HUES6 (cell line): Measurements from ENCODE around the gene ADGRB2.

Source experiments
- H3K27ac ChIP-seq: 2 replicates; pipeline ENCODE4 v1.7.0; 2013; ENCODE audit warnings: low read depth, mild to moderate bottlenecking, low read length, inconsistent platforms
- H3K27me3 ChIP-seq: 2 replicates; pipeline ENCODE4 v1.6.1; 2013; ENCODE audit warnings: low read length; ENCODE audit not compliant: control insufficient read depth, insufficient read depth
- H3K36me3 ChIP-seq: 2 replicates; pipeline ENCODE4 v1.6.1; 2013; ENCODE audit warnings: low read length; ENCODE audit not compliant: control insufficient read depth, insufficient read depth
- H3K4me1 ChIP-seq: 2 replicates; pipeline ENCODE4 v1.6.1; 2013; ENCODE audit warnings: low read length; ENCODE audit not compliant: control insufficient read depth, insufficient read depth
- H3K4me3 ChIP-seq: 2 replicates; pipeline ENCODE4 v1.5.1; 2013; ENCODE audit warnings: low read depth, low read length
- H3K9ac ChIP-seq: one replicate; pipeline ENCODE4 v1.6.1; 2013; ENCODE audit warnings: mild to moderate bottlenecking, low read length
- H3K9me3 ChIP-seq: 2 replicates; pipeline ENCODE4 v1.6.1; 2013; ENCODE audit warnings: low read depth, low read length; ENCODE audit not compliant: control insufficient read depth, insufficient read depth

Gene ADGRB2

GRCh38 chr1:31802190-31803150 is 38.3 kb upstream of the ADGRB2 start:
- no peak overlapping the region for H3K4me3 ChIP-seq
- H3K27ac ChIP-seq, result no peak overlapping the region
- H3K9me3 ChIP-seq, result peaks cover 5% of the 10 kb centered on the region; the same call in 1 of the 2 replicates
- peaks cover 33% of the 10 kb centered on the region; the same call in 1 of the 2 replicates for H3K4me1 ChIP-seq
- no peak overlapping the region for H3K9ac ChIP-seq
- no peaks in the 10 kb centered on the region for H3K27me3 ChIP-seq
- no peaks in the 10 kb centered on the region for H3K36me3 ChIP-seq

GRCh38 chr1:31801458-31801857 is 37.3 kb upstream of the ADGRB2 start:
- H3K27ac ChIP-seq, result no peak overlapping the region
- no peak overlapping the region for H3K4me3 ChIP-seq
- peaks cover 34% of the 10 kb centered on the region; the same call in 1 of the 2 replicates for H3K4me1 ChIP-seq
- H3K27me3 ChIP-seq, result no peaks in the 10 kb centered on the region
- no peaks in the 10 kb centered on the region for H3K36me3 ChIP-seq
- H3K9me3 ChIP-seq, result no peaks in the 10 kb centered on the region
- H3K9ac ChIP-seq, result no peak overlapping the region

- H3K4me3 ChIP-seq, result no peak overlapping the region
- no peak overlapping the region for H3K9ac ChIP-seq
- peaks cover 34% of the 10 kb centered on the region; the same call in 1 of the 2 replicates for H3K4me1 ChIP-seq
Measured at GRCh38 chr1:31800674-31800967, 36.5 kb upstream of the ADGRB2 start.

DNA sequence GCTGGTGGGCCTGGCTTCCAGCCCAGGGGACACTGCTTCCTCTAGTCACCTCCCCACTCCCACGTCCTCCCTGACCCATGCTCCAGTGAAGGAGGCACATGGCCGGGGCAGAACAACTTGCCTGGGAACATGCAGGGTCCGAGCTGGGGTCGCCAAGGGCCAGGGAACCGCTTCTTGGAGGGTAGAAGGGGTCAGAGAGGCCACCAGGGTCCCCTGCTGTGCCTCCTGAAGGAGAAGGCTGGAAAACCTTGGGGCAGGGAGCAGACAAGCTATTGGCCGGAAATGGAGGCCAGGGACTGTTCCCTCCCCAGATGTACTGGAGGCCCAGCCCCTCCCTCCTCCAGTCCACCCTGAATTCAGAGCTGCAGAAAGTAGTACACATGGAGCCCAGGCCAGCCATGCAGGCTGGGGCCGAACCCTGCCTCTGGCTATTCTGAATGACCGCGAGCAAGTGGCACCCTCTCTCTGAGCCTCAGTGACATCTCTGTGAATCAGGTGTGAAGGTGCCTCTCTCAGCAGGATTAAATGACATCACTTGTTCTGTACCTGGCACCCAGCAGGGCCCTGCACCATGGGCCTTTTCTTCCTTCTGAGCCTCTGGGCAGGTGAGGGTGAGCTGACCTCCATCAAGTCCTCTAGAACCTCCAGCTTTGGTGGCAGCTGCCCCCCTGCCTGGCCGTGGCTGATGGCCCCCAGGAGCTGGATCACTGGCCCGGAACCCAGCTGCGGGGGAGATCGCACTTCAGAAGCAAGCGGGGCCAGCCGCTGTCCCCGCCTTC is 35.9 kb upstream of the ADGRB2 start:
- no peak overlapping the region for H3K4me3 ChIP-seq
- no peak overlapping the region for H3K27ac ChIP-seq
- H3K9ac ChIP-seq, result no peak overlapping the region
- H3K36me3 ChIP-seq, result no peaks in the 10 kb centered on the region
- H3K9me3 ChIP-seq, result no peaks in the 10 kb centered on the region
- H3K4me1 ChIP-seq, result peaks cover 34% of the 10 kb centered on the region; the same call in 1 of the 2 replicates
- no peaks in the 10 kb centered on the region for H3K27me3 ChIP-seq

More at GRCh38 chr1:31800674-31800967, 36.5 kb upstream of the ADGRB2 start:
- no peaks in the 10 kb centered on the region for H3K9me3 ChIP-seq
- H3K36me3 ChIP-seq, result no peaks in the 10 kb centered on the region
- no peaks in the 10 kb centered on the region for H3K27me3 ChIP-seq
- no peak overlapping the region for H3K27ac ChIP-seq

DNA sequence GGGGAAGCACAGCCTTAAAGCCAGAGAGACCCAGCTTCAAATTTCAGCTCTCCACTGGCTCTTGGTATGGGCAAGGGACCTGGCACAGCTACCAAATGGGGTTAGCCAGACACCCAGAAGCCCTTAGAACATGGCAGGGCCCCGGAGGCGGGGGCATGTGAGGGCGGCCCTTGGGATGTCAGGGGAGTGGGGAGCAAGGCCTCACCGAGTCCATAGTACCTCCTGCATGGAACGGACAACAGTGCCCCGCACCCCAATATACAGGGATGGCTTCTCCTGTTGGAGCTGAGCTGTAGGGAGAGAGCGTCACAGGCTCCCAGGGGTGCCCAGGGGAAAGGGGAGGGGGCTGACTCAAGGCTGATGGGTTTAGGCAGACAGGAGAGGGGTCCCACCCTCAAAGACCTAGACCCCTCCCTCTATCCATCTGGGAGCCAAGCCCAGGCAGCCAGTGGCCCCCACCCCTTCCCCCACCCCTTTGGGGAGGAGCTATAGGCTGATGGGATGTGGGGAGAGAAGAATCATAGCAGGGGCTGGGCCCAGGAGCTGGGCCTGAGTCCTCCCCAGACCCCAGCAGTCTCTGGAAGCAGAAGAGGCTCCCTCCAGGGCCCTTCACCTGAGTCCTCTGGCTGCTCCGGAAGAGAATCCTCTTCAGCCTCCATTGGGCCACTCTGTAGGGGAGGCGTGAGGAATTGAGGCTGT is 35.2 kb upstream of the ADGRB2 start:
- Histone ChIP-seq H3K27me3 (no peaks in the 10 kb centered on the region), H3K9me3 (no peaks in the 10 kb centered on the region), H3K36me3 (no peaks in the 10 kb centered on the region), H3K4me1 (peaks cover 34% of the 10 kb centered on the region; the same call in 1 of the 2 replicates), H3K4me3 (no peak overlapping the region), H3K27ac (no peak overlapping the region), H3K9ac (no peak overlapping the region)

GRCh38 chr1:31798433-31799195 is 34.5 kb upstream of the ADGRB2 start:
- H3K9me3 ChIP-seq, result no peaks in the 10 kb centered on the region
- no peaks in the 10 kb centered on the region for H3K27me3 ChIP-seq
- H3K36me3 ChIP-seq, result no peaks in the 10 kb centered on the region
- H3K4me1 ChIP-seq, result peaks cover 34% of the 10 kb centered on the region; the same call in 1 of the 2 replicates
- no peak overlapping the region for H3K9ac ChIP-seq
- H3K4me3 ChIP-seq, result no peak overlapping the region
- no peak overlapping the region for H3K27ac ChIP-seq

- H3K27ac ChIP-seq, result no peak overlapping the region
- H3K9ac ChIP-seq, result no peak overlapping the region
- H3K36me3 ChIP-seq, result no peaks in the 10 kb centered on the region
- H3K4me3 ChIP-seq, result no peak overlapping the region
- H3K27me3 ChIP-seq, result no peaks in the 10 kb centered on the region
- peaks cover 34% of the 10 kb centered on the region; the same call in 1 of the 2 replicates for H3K4me1 ChIP-seq
- H3K9me3 ChIP-seq, result no peaks in the 10 kb centered on the region
Measured at GRCh38 chr1:31798086-31798432, 33.9 kb upstream of the ADGRB2 start.

- Histone ChIP-seq H3K4me1 (peaks cover 34% of the 10 kb centered on the region; the same call in 1 of the 2 replicates), H3K9me3 (no peaks in the 10 kb centered on the region), H3K27ac (no peak overlapping the region), H3K9ac (no peak overlapping the region), H3K4me3 (no peak overlapping the region), H3K27me3 (no peaks in the 10 kb centered on the region), H3K36me3 (no peaks in the 10 kb centered on the region)
Measured at GRCh38 chr1:31797216-31797615, 33.1 kb upstream of the ADGRB2 start.

GRCh38 chr1:31796707-31797106 is 32.6 kb upstream of the ADGRB2 start:
- Histone ChIP-seq H3K36me3 (no peaks in the 10 kb centered on the region), H3K27me3 (no peaks in the 10 kb centered on the region), H3K9ac (no peak overlapping the region), H3K4me1 (peaks cover 34% of the 10 kb centered on the region; the same call in 1 of the 2 replicates), H3K27ac (no peak overlapping the region), H3K4me3 (no peak overlapping the region), H3K9me3 (no peaks in the 10 kb centered on the region)
